ENCODE measurements around the gene LRP1-AS.

The LRP1-AS gene

GRCh38 chr12:57097554-57097835, 49.9 kb downstream of the LRP1-AS start:
- DNase-seq (ENCODE audit: low spot score) = no peak
- H2BK5ac ChIP-seq (ENCODE audit: low read length) = no peak overlapping the region
- H3K79me1 ChIP-seq (ENCODE audit: low read depth, low read length) = peaks cover 10% of the 10 kb centered on the region
- H3K14ac ChIP-seq (ENCODE audit: low read length) = no peak overlapping the region
- no peak overlapping the region for H2AK5ac ChIP-seq (ENCODE audit: low read depth, low read length)
- H3K4ac ChIP-seq (ENCODE audit: low read length) = no peak overlapping the region
- peaks cover 29 to 30% of the 10 kb centered on the region in 2 donors for H3K4me1 ChIP-seq (ENCODE audit: control insufficient read depth in 2 of 2, insufficient read depth in 1 of 2, low read depth in 1 of 2, low read length in 2 of 2)
- no peak overlapping the region for H2BK12ac ChIP-seq (ENCODE audit: low read length)
- no peak overlapping the region for H4K91ac ChIP-seq (ENCODE audit: low read depth, low read length, poor library complexity)
- H4K8ac ChIP-seq (ENCODE audit: low read depth, low read length) = no peak overlapping the region
- no peak overlapping the region for H3K4me2 ChIP-seq (ENCODE audit: insufficient read depth, low read length, poor library complexity, severe bottlenecking)
- no peaks in the 10 kb centered on the region for H3K27me3 ChIP-seq (ENCODE audit: control insufficient read depth in 3 of 3, insufficient read depth in 3 of 3, low read depth in 1 of 3, low read length in 3 of 3)
- no peak overlapping the region for H3K18ac ChIP-seq (ENCODE audit: low read length)
- no peak overlapping the region for H3K27ac ChIP-seq (replicated peaks; ENCODE audit: low read length)
- no peak overlapping the region for H2BK15ac ChIP-seq (ENCODE audit: low read length)
- H3K9ac ChIP-seq (ENCODE audit: low read depth, low read length, poor library complexity) = no peak overlapping the region
- H3K36me3 ChIP-seq (replicated peaks in 1 of 2; ENCODE audit: control insufficient read depth in 2 of 2, insufficient read depth in 2 of 2, low read length in 2 of 2) = peaks cover 23 to 83% of the 10 kb centered on the region in 2 donors
- no peak overlapping the region for H3K4me3 ChIP-seq (ENCODE audit: low read length in 2 of 2)
- H3K9me3 ChIP-seq (replicated peaks in 1 of 2; ENCODE audit: control insufficient read depth in 2 of 2, insufficient read depth in 1 of 2, low read depth in 1 of 2, low read length in 2 of 2) = no peaks in the 10 kb centered on the region
- H3K23ac ChIP-seq (ENCODE audit: low read depth, low read length, poor library complexity) = no peak overlapping the region
- H2AFZ ChIP-seq (ENCODE audit: low read length) = no peak overlapping the region
- no peak overlapping the region for H2BK120ac ChIP-seq (ENCODE audit: low read depth, low read length)
- WGBS, 2 donors (ENCODE audit: extremely low coverage in 2 of 2, insufficient read length in 2 of 2, insufficient replicate concordance in 1 of 2) = no CpG with 5 or more reads among the region's 8 CpGs

GRCh38 chr12:57096748-57097553, 50.5 kb downstream of the LRP1-AS start:
- no peaks in the 10 kb centered on the region for H3K27me3 ChIP-seq (ENCODE audit: control insufficient read depth in 3 of 3, insufficient read depth in 3 of 3, low read depth in 1 of 3, low read length in 3 of 3)
- H3K4me3 ChIP-seq (ENCODE audit: low read length in 2 of 2) = no peak overlapping the region
- peaks cover 27 to 28% of the 10 kb centered on the region in 2 donors for H3K4me1 ChIP-seq (ENCODE audit: control insufficient read depth in 2 of 2, insufficient read depth in 1 of 2, low read depth in 1 of 2, low read length in 2 of 2)
- peak overlapping the region; percentile 38 for H2BK120ac ChIP-seq (ENCODE audit: low read depth, low read length)
- H3K14ac ChIP-seq (ENCODE audit: low read length) = no peak overlapping the region
- no peak overlapping the region for H2BK15ac ChIP-seq (ENCODE audit: low read length)
- H2BK5ac ChIP-seq (ENCODE audit: low read length) = peak overlapping the region; percentile 19
- peaks cover 10% of the 10 kb centered on the region for H3K79me1 ChIP-seq (ENCODE audit: low read depth, low read length)
- no peak overlapping the region for H3K27ac ChIP-seq (replicated peaks; ENCODE audit: low read length)
- H3K36me3 ChIP-seq (replicated peaks in 1 of 2; ENCODE audit: control insufficient read depth in 2 of 2, insufficient read depth in 2 of 2, low read length in 2 of 2) = peaks cover 29 to 83% of the 10 kb centered on the region in 2 donors
- H3K4me2 ChIP-seq (ENCODE audit: insufficient read depth, low read length, poor library complexity, severe bottlenecking) = no peak overlapping the region
- no peak overlapping the region for H4K8ac ChIP-seq (ENCODE audit: low read depth, low read length)
- no peak overlapping the region for H2AFZ ChIP-seq (ENCODE audit: low read length)
- H4K91ac ChIP-seq (ENCODE audit: low read depth, low read length, poor library complexity) = no peak overlapping the region
- no CpG with 5 or more reads among the region's 8 CpGs for WGBS, 2 donors (ENCODE audit: extremely low coverage in 2 of 2, insufficient read length in 2 of 2, insufficient replicate concordance in 1 of 2)
- H3K18ac ChIP-seq (ENCODE audit: low read length) = peak overlapping the region; percentile 40
- no peak for DNase-seq (ENCODE audit: low spot score)
- H3K4ac ChIP-seq (ENCODE audit: low read length) = no peak overlapping the region
- no peak overlapping the region for H2AK5ac ChIP-seq (ENCODE audit: low read depth, low read length)
- peak overlapping the region; percentile 8 for H3K23ac ChIP-seq (ENCODE audit: low read depth, low read length, poor library complexity)
- peak overlapping the region; percentile 57 for H3K9ac ChIP-seq (ENCODE audit: low read depth, low read length, poor library complexity)
- H2BK12ac ChIP-seq (ENCODE audit: low read length) = no peak overlapping the region
- no peaks in the 10 kb centered on the region for H3K9me3 ChIP-seq (replicated peaks in 1 of 2; ENCODE audit: control insufficient read depth in 2 of 2, insufficient read depth in 1 of 2, low read depth in 1 of 2, low read length in 2 of 2)

GRCh38 chr12:57096099-57096572, 51.3 kb downstream of the LRP1-AS start:
- Histone ChIP-seq H3K4me1 (ENCODE audit: control insufficient read depth in 2 of 2, insufficient read depth in 1 of 2, low read depth in 1 of 2, low read length in 2 of 2) (peaks cover 29 to 31% of the 10 kb centered on the region in 2 donors), H2AK5ac (ENCODE audit: low read depth, low read length) (no peak overlapping the region), H3K23ac (ENCODE audit: low read depth, low read length, poor library complexity) (peak overlapping the region; percentile 18), H2BK15ac (ENCODE audit: low read length) (no peak overlapping the region), H3K36me3 (replicated peaks in 1 of 2; ENCODE audit: control insufficient read depth in 2 of 2, insufficient read depth in 2 of 2, low read length in 2 of 2) (peaks cover 34 to 87% of the 10 kb centered on the region in 2 donors), H4K91ac (ENCODE audit: low read depth, low read length, poor library complexity) (no peak overlapping the region), H2BK12ac (ENCODE audit: low read length) (no peak overlapping the region), H2BK120ac (ENCODE audit: low read depth, low read length) (no peak overlapping the region), H3K27me3 (ENCODE audit: control insufficient read depth in 3 of 3, insufficient read depth in 3 of 3, low read depth in 1 of 3, low read length in 3 of 3) (no peaks in the 10 kb centered on the region), H3K4ac (ENCODE audit: low read length) (no peak overlapping the region), H3K4me3 (ENCODE audit: low read length in 2 of 2) (no peak overlapping the region), H3K14ac (ENCODE audit: low read length) (no peak overlapping the region), H2AFZ (ENCODE audit: low read length) (no peak overlapping the region), H2BK5ac (ENCODE audit: low read length) (no peak overlapping the region), H3K18ac (ENCODE audit: low read length) (no peak overlapping the region), H4K8ac (ENCODE audit: low read depth, low read length) (no peak overlapping the region), H3K9ac (ENCODE audit: low read depth, low read length, poor library complexity) (peak overlapping the region; percentile 33), H3K79me1 (ENCODE audit: low read depth, low read length) (peaks cover 11% of the 10 kb centered on the region), H3K9me3 (replicated peaks in 1 of 2; ENCODE audit: control insufficient read depth in 2 of 2, insufficient read depth in 1 of 2, low read depth in 1 of 2, low read length in 2 of 2) (no peaks in the 10 kb centered on the region), H3K4me2 (ENCODE audit: insufficient read depth, low read length, poor library complexity, severe bottlenecking) (no peak overlapping the region), H3K27ac (replicated peaks; ENCODE audit: low read length) (no peak overlapping the region)
- WGBS, 2 donors (ENCODE audit: extremely low coverage in 2 of 2, insufficient read length in 2 of 2, insufficient replicate concordance in 1 of 2) = no CpG with 5 or more reads among the region's 6 CpGs
- DNase-seq (ENCODE audit: low spot score) = no peak

GRCh38 chr12:57095440-57095839, 52.0 kb downstream of the LRP1-AS start:
- Histone ChIP-seq H3K4me2 (ENCODE audit: insufficient read depth, low read length, poor library complexity, severe bottlenecking) (no peak overlapping the region), H3K27ac (replicated peaks; ENCODE audit: low read length) (no peak overlapping the region), H2AK5ac (ENCODE audit: low read depth, low read length) (no peak overlapping the region), H3K9ac (ENCODE audit: low read depth, low read length, poor library complexity) (no peak overlapping the region), H3K4me1 (ENCODE audit: control insufficient read depth in 2 of 2, insufficient read depth in 1 of 2, low read depth in 1 of 2, low read length in 2 of 2) (peaks cover 36 to 37% of the 10 kb centered on the region in 2 donors), H3K23ac (ENCODE audit: low read depth, low read length, poor library complexity) (no peak overlapping the region), H3K9me3 (replicated peaks in 1 of 2; ENCODE audit: control insufficient read depth in 2 of 2, insufficient read depth in 1 of 2, low read depth in 1 of 2, low read length in 2 of 2) (no peaks in the 10 kb centered on the region), H2BK5ac (ENCODE audit: low read length) (no peak overlapping the region), H2BK15ac (ENCODE audit: low read length) (no peak overlapping the region), H2BK120ac (ENCODE audit: low read depth, low read length) (no peak overlapping the region), H3K4ac (ENCODE audit: low read length) (no peak overlapping the region), H3K27me3 (ENCODE audit: control insufficient read depth in 3 of 3, insufficient read depth in 3 of 3, low read depth in 1 of 3, low read length in 3 of 3) (no peaks in the 10 kb centered on the region), H4K91ac (ENCODE audit: low read depth, low read length, poor library complexity) (no peak overlapping the region), H3K79me1 (ENCODE audit: low read depth, low read length) (peaks cover 16% of the 10 kb centered on the region), H3K14ac (ENCODE audit: low read length) (no peak overlapping the region), H2AFZ (ENCODE audit: low read length) (no peak overlapping the region), H3K4me3 (ENCODE audit: low read length in 2 of 2) (no peak overlapping the region), H3K18ac (ENCODE audit: low read length) (no peak overlapping the region), H3K36me3 (replicated peaks in 1 of 2; ENCODE audit: control insufficient read depth in 2 of 2, insufficient read depth in 2 of 2, low read length in 2 of 2) (peaks cover 39 to 94% of the 10 kb centered on the region in 2 donors), H4K8ac (ENCODE audit: low read depth, low read length) (no peak overlapping the region), H2BK12ac (ENCODE audit: low read length) (no peak overlapping the region)
- no peak for DNase-seq (ENCODE audit: low spot score)
- WGBS, 2 donors (ENCODE audit: extremely low coverage in 2 of 2, insufficient read length in 2 of 2, insufficient replicate concordance in 1 of 2) = no CpG with 5 or more reads among the region's 3 CpGs

Data from neuronal stem cell (in vitro differentiated cells).